Measurements from ENCODE around the gene PRPS2. TPM values are rescaled to one million over a fixed set of nuclear protein-coding genes. Genes with fewer than 3 reads are reported as not detected.

The PRPS2 gene
- total and polyA plus RNA-seq, 2 of the 8 experiments (the other 6 are each of a cell fraction or from before 2014, with no cell fraction given) = 11.8 to 31.4 TPM

DNA sequence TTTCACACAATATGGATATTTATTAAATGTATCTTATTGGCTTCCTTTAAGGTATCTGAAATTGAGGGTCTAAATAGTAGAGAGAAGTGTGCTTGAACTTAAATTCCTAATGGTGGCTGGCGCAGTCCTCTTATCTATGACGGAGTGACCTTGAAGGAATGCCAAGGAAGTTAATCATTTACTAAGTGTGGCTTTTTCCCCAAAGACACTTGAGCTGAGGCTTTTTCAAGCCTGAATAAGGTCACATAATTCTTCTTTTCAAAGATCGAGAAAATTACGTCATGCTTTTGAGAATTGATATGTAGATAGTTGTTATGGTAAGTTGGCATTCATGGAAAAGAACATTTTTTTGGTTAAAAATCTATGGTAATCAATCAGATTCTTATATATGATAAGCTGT, 11.7 kb upstream of the PRPS2 start:
- no peaks in the 10 kb centered on the region for H3K9me3 ChIP-seq (ENCODE audit: insufficient read depth in 2 of 2, low read depth in 1 of 2, low read length in 1 of 2)
- TF ChIP-seq EGR1 (IDR thresholded peaks at IDR 0.05; ENCODE audit: borderline replicate concordance, low read depth, low read length) (no peak), CHD1 (IDR thresholded peaks at IDR 0.05; ENCODE audit: low read depth, low read length) (no peak), NANOG (IDR thresholded peaks at IDR 0.05; ENCODE audit: insufficient read depth, low read depth, low read length, poor library complexity, severe bottlenecking) (no peak), GABPA (IDR thresholded peaks at IDR 0.05; ENCODE audit: borderline replicate concordance, insufficient read depth, low read length) (no peak), EZH2 (IDR thresholded peaks at IDR 0.05; ENCODE audit: low read depth, low read length, severe bottlenecking) (no peak), RXRA (IDR thresholded peaks at IDR 0.05; ENCODE audit: insufficient read depth, low read depth, low read length) (no peak), RFX5 (IDR thresholded peaks at IDR 0.05; ENCODE audit: borderline replicate concordance, low read depth, low read length) (no peak), ZNF274 (IDR thresholded peaks at IDR 0.05; ENCODE audit: borderline replicate concordance, extremely low read depth, low read length) (no peak), ASH2L (IDR thresholded peaks at IDR 0.05; ENCODE audit: low read length) (no peak), HDAC2 (IDR thresholded peaks at IDR 0.05; ENCODE audit: borderline replicate concordance in 1 of 2, low read depth in 2 of 2, low read length in 2 of 2) (no peak)
- TF ChIP-seq, protein P1, sequence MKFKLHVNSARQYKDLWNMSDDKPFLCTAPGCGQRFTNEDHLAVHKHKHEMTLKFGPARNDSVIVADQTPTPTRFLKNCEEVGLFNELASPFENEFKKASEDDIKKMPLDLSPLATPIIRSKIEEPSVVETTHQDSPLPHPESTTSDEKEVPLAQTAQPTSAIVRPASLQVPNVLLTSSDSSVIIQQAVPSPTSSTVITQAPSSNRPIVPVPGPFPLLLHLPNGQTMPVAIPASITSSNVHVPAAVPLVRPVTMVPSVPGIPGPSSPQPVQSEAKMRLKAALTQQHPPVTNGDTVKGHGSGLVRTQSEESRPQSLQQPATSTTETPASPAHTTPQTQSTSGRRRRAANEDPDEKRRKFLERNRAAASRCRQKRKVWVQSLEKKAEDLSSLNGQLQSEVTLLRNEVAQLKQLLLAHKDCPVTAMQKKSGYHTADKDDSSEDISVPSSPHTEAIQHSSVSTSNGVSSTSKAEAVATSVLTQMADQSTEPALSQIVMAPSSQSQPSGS (IDR thresholded peaks at IDR 0.05; ENCODE audit: low read length) = no peak
- TF ChIP-seq, protein P2, sequence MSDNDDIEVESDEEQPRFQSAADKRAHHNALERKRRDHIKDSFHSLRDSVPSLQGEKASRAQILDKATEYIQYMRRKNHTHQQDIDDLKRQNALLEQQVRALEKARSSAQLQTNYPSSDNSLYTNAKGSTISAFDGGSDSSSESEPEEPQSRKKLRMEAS (IDR thresholded peaks at IDR 0.05) = no peak

More for the DNA sequence above, 11.7 kb upstream of the PRPS2 start:
- DNase-seq (ENCODE audit: low read depth in 1 of 2, low spot score in 2 of 2) = no peak
- Histone ChIP-seq H2AFZ (ENCODE audit: low read length) (no peak overlapping the region), H3K4ac (replicated peaks; ENCODE audit: insufficient read length, low read depth, low read length) (no peak overlapping the region), H3K27ac (ENCODE audit: low read depth, low read length) (no peak overlapping the region), H3K14ac (ENCODE audit: insufficient read length) (no peak overlapping the region), H2BK120ac (replicated peaks; ENCODE audit: low read depth, low read length) (no peak overlapping the region), H3K9ac (replicated peaks in 1 of 4; ENCODE audit: extremely low read depth in 1 of 4, low read depth in 3 of 4, low read length in 3 of 4) (no peak overlapping the region), H2AK5ac (ENCODE audit: low read depth, low read length) (no peak overlapping the region), H3K23ac (ENCODE audit: insufficient read length) (no peak overlapping the region), H2BK5ac (ENCODE audit: low read depth, low read length) (no peak overlapping the region), H3K4me1 (replicated peaks in 1 of 4; ENCODE audit: control insufficient read depth in 3 of 4, insufficient read depth in 4 of 4, low read length in 3 of 4) (no peaks in the 10 kb centered on the region), H2BK20ac (ENCODE audit: low read length) (no peak overlapping the region), H3K27me3 (replicated peaks in 1 of 4; ENCODE audit: control insufficient read depth in 3 of 4, extremely low read depth in 1 of 4, insufficient read depth in 3 of 4, low read length in 3 of 4) (no peaks in the 10 kb centered on the region), H4K20me1 (replicated peaks in 1 of 2; ENCODE audit: control insufficient read depth in 1 of 2, insufficient read depth in 2 of 2, low read length in 2 of 2) (no peaks in the 10 kb centered on the region), H3K18ac (ENCODE audit: extremely low read depth, low read length) (no peak overlapping the region), H3K36me3 (ENCODE audit: control insufficient read depth in 2 of 4, insufficient read depth in 4 of 4, low read length in 3 of 4) (no peaks in the 10 kb centered on the region), H3K79me1 (ENCODE audit: low read depth, low read length) (no peaks in the 10 kb centered on the region), H4K8ac (ENCODE audit: extremely low read depth, insufficient read depth, low read length) (no peak overlapping the region), H4K5ac (ENCODE audit: insufficient read length, low read depth, low read length) (no peak overlapping the region), H3K79me2 (ENCODE audit: control insufficient read depth in 1 of 2, insufficient read depth in 2 of 2, low read length in 2 of 2) (no peaks in the 10 kb centered on the region), H2BK15ac (ENCODE audit: low read length) (no peak overlapping the region), H3K4me2 (ENCODE audit: insufficient read depth in 1 of 2, low read depth in 2 of 2, low read length in 2 of 2) (no peak overlapping the region), H3K4me3 (ENCODE audit: extremely low read depth in 1 of 4, insufficient read depth in 2 of 4, low read depth in 3 of 4, low read length in 4 of 4) (no peak overlapping the region), H4K91ac (replicated peaks; ENCODE audit: insufficient read length, low read length) (no peak overlapping the region), H3K23me2 (ENCODE audit: low read depth, low read length) (no peaks in the 10 kb centered on the region), H3K56ac (replicated peaks; ENCODE audit: insufficient read length, low read depth, low read length) (no peak overlapping the region), H2BK12ac (ENCODE audit: low read depth, low read length) (no peak overlapping the region)
- no peak for FAIRE-seq
- 71% methylated on average over 3 of the region's 4 CpGs; no CpG with 5 or more reads in 1 of the 2 experiments for WGBS, 2 experiments (ENCODE audit: extremely low coverage in 1 of 2, insufficient coverage in 1 of 2, insufficient read length in 1 of 2, insufficient replicate concordance in 2 of 2, low coverage in 1 of 2, low lambda C conversion rate in 2 of 2, missing lambda C conversion rate in 1 of 2)
- ChIA-PET CTCF (ENCODE audit: partially characterized antibody) (interaction anchor here (1.4 to 3.7 kb wide), 2 partner anchors 8 to 10 kb away, joined by 4 to 16 read pairs; no protein-coding TSS in a partner anchor), POLR2A (ENCODE audit: partially characterized antibody) (no interaction called here)
